OCI-M2 (cell line): ENCODE results near the gene NME3.

Source experiments
- DNase-seq: peaks from one replicate; lab custom pipeline; 2025; ENCODE audit not compliant: unreplicated experiment; lab: John Stamatoyannopoulos, UW

The NME3 gene

GRCh38 chr16:1770328-1771187, 785 bp downstream of the NME3 start:
- DNase-seq, result no peak

- no peak for DNase-seq
Observed at GRCh38 chr16:1769402-1770300, 1.7 kb downstream of the NME3 start.

- DNase-seq, result no peak
Observed at GRCh38 chr16:1768767-1769401, 2.5 kb downstream of the NME3 start.

- DNase-seq, result no peak
Observed at GRCh38 chr16:1768061-1768766, 3.1 kb downstream of the NME3 start.

GRCh38 chr16:1767116-1767994, 4.0 kb downstream of the NME3 start:
- no peak for DNase-seq

- DNase-seq, result no peak
Observed at GRCh38 chr16:1766701-1767100, 4.6 kb downstream of the NME3 start.

- no peak for DNase-seq
Observed at GRCh38 chr16:1766231-1766630, 5.1 kb downstream of the NME3 start.

GRCh38 chr16:1765826-1766225, 5.5 kb downstream of the NME3 start:
- DNase-seq, result no peak

GRCh38 chr16:1764971-1765370, 6.4 kb downstream of the NME3 start:
- no peak for DNase-seq

- no peak for DNase-seq
Observed at GRCh38 chr16:1763521-1764511, 7.5 kb downstream of the NME3 start.

GRCh38 chr16:1762879-1763520, 8.3 kb downstream of the NME3 start:
- DNase-seq, result no peak

- no peak for DNase-seq
Observed at GRCh38 chr16:1762196-1762878, 9.0 kb downstream of the NME3 start.

- DNase-seq, result no peak
Observed at GRCh38 chr16:1761751-1762150, 9.6 kb downstream of the NME3 start.

- DNase-seq, result no peak
Observed at GRCh38 chr16:1760911-1761310, 10.4 kb downstream of the NME3 start.

GRCh38 chr16:1759511-1759910, 11.8 kb downstream of the NME3 start:
- DNase-seq, result no peak

- no peak for DNase-seq
Observed at GRCh38 chr16:1758923-1759322, 12.4 kb downstream of the NME3 start.

GRCh38 chr16:1757714-1758461, 13.5 kb downstream of the NME3 start:
- no peak for DNase-seq
